ENCODE measurements around the gene STPG2.
"Not testable (repeated sequence)": the region's sequence is repeated elsewhere in the genome, so short reads cannot be mapped to it uniquely, and the experiment has no call there.

The STPG2 gene

DNA sequence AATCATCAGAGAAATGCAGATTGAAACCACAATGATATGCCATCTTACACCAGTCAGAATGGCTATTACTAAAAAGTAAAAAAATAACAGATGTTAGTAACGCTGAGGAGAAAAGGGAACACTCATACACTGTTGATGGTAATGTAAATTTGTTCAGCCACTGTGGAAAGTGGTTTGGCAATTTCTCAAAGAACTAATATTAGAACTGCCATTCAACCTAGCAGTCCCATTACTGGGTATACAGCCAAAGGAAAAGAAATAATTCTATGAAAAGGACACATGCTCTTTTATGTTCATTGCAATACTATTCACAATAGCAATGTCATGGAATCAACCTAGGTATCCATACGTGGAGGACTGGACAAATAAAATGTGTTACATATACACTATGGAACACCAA is 566.3 kb downstream of the STPG2 start:
- Histone ChIP-seq H3K9ac (ENCODE audit: low read length) (no peak overlapping the region), H3K9me3 (ENCODE audit: control insufficient read depth, insufficient read depth, low read depth, low read length) (no peaks in the 10 kb centered on the region), H3K27me3 (ENCODE audit: control insufficient read depth, insufficient read depth, low read length) (no peaks in the 10 kb centered on the region), H3K36me3 (ENCODE audit: control insufficient read depth, insufficient read depth, low read length) (no peaks in the 10 kb centered on the region), H3K27ac (ENCODE audit: low read depth, low read length) (no peak overlapping the region), H3K4me3 (ENCODE audit: low read depth, low read length) (no peak overlapping the region), H3K4me1 (ENCODE audit: control insufficient read depth, insufficient read depth, low read length) (no peaks in the 10 kb centered on the region)

DNA sequence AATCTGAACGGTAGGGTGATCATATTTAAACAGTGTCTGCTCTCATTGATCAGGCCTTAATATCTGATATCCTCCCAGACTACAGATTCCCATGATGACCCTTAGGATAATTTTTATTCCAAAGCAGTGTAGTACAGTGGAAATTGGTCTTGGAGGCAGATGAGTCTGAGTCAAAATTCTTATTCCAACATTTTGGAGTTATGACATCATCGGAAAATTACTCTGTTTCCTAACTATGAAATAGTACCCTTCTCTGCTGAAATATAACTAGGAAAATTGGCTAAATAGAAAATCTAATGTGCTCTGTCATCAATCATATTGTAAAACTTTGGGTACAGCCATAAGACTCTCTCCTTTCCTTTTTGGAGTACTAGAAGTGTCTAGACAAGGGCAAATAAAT is 583.3 kb downstream of the STPG2 start:
- H3K27me3 ChIP-seq (ENCODE audit: control insufficient read depth, insufficient read depth, low read length): no peaks in the 10 kb centered on the region
- H3K9ac ChIP-seq (ENCODE audit: low read length): no peak overlapping the region
- no peak overlapping the region for H3K4me3 ChIP-seq (ENCODE audit: low read depth, low read length)
- 0 out of 2 replicates have a peak, but pooled peaks cover 3% of the 10 kb centered on the region for H3K9me3 ChIP-seq (ENCODE audit: control insufficient read depth, insufficient read depth, low read depth, low read length)
- no peak overlapping the region for H3K27ac ChIP-seq (ENCODE audit: low read depth, low read length)
- no peaks in the 10 kb centered on the region for H3K36me3 ChIP-seq (ENCODE audit: control insufficient read depth, insufficient read depth, low read length)
- H3K4me1 ChIP-seq (ENCODE audit: control insufficient read depth, insufficient read depth, low read length): peaks cover 16% of the 10 kb centered on the region

- Histone ChIP-seq H3K27ac (ENCODE audit: low read depth, low read length) (no peak overlapping the region), H3K9ac (ENCODE audit: low read length) (no peak overlapping the region), H3K36me3 (ENCODE audit: control insufficient read depth, insufficient read depth, low read length) (no peaks in the 10 kb centered on the region), H3K4me3 (ENCODE audit: low read depth, low read length) (no peak overlapping the region), H3K9me3 (ENCODE audit: control insufficient read depth, insufficient read depth, low read depth, low read length) (0 out of 2 replicates have a peak, but pooled peaks cover 3% of the 10 kb centered on the region), H3K27me3 (ENCODE audit: control insufficient read depth, insufficient read depth, low read length) (no peaks in the 10 kb centered on the region), H3K4me1 (ENCODE audit: control insufficient read depth, insufficient read depth, low read length) (peaks cover 16% of the 10 kb centered on the region)
Observed at GRCh38 chr4:97558204-97558778, 585.0 kb downstream of the STPG2 start.

GRCh38 chr4:97550637-97551036 is 592.6 kb downstream of the STPG2 start:
- H3K4me1 ChIP-seq (ENCODE audit: control insufficient read depth, insufficient read depth, low read length): not testable (repeated sequence)

DNA sequence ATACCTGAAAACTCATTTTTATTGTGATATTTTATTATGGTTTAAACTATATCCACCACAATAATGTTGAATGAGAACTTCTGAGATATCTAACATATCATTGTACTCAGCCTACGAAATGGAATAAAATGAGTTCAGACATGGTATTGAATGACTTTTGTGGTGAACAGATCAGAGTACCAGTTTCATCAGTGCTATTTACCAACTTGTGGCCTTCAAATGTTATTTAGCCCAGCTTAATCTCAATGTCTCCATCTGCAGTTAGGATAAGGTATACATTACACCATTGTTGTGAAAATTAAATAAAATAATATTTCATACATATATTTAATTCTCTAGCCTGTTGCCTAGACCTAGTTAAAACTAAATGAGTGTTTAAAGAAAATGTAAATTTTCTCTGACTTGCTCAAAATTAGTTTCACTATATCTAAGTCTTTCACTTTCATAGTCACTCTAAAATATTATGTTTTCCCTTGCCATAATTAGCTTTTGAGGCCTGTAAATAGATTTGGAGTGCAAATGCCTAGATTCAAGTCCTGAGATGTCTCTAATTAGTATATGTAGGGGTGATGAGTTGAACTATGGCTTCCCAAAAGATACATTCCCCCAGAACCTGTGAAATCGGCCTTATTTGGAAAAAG is 594.2 kb downstream of the STPG2 start:
- no peak overlapping the region for H3K4me3 ChIP-seq (ENCODE audit: low read depth, low read length)
- peaks cover 9% of the 10 kb centered on the region for H3K4me1 ChIP-seq (ENCODE audit: control insufficient read depth, insufficient read depth, low read length)
- H3K9ac ChIP-seq (ENCODE audit: low read length): no peak overlapping the region
- H3K9me3 ChIP-seq (ENCODE audit: control insufficient read depth, insufficient read depth, low read depth, low read length): no peaks in the 10 kb centered on the region
- H3K36me3 ChIP-seq (ENCODE audit: control insufficient read depth, insufficient read depth, low read length): no peaks in the 10 kb centered on the region
- H3K27ac ChIP-seq (ENCODE audit: low read depth, low read length): no peak overlapping the region
- no peaks in the 10 kb centered on the region for H3K27me3 ChIP-seq (ENCODE audit: control insufficient read depth, insufficient read depth, low read length)

More at GRCh38 chr4:97550637-97551036, 592.6 kb downstream of the STPG2 start:
- not testable (repeated sequence) for H3K4me3 ChIP-seq (ENCODE audit: low read depth, low read length); H3K27ac ChIP-seq (ENCODE audit: low read depth, low read length); H3K9me3 ChIP-seq (ENCODE audit: control insufficient read depth, insufficient read depth, low read depth, low read length); H3K27me3 ChIP-seq (ENCODE audit: control insufficient read depth, insufficient read depth, low read length); H3K9ac ChIP-seq (ENCODE audit: low read length); H3K36me3 ChIP-seq (ENCODE audit: control insufficient read depth, insufficient read depth, low read length)

DNA sequence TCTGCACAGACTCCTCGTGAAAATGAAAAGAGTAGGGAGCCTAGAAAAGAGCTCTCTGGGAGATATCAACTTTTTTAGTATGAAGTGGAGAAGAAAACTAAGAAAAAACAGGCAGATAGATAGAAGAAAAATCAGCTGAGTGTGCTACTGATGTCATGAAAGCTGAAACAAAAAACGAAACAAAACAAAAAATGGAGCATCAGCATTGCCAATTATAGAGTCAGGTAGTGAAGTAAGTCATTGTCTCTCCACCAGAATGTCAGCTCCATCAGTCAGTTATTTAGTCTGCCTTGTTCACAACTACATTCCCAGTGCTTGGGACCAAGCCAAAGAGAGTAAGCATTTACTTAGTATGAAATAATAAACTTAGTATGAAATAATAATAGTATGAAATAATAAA is 595.1 kb downstream of the STPG2 start:
- Histone ChIP-seq H3K4me3 (ENCODE audit: low read depth, low read length) (no peak overlapping the region), H3K27me3 (ENCODE audit: control insufficient read depth, insufficient read depth, low read length) (no peaks in the 10 kb centered on the region), H3K9ac (ENCODE audit: low read length) (no peak overlapping the region), H3K27ac (ENCODE audit: low read depth, low read length) (no peak overlapping the region), H3K4me1 (ENCODE audit: control insufficient read depth, insufficient read depth, low read length) (peaks cover 9% of the 10 kb centered on the region), H3K9me3 (ENCODE audit: control insufficient read depth, insufficient read depth, low read depth, low read length) (no peaks in the 10 kb centered on the region), H3K36me3 (ENCODE audit: control insufficient read depth, insufficient read depth, low read length) (no peaks in the 10 kb centered on the region)

DNA sequence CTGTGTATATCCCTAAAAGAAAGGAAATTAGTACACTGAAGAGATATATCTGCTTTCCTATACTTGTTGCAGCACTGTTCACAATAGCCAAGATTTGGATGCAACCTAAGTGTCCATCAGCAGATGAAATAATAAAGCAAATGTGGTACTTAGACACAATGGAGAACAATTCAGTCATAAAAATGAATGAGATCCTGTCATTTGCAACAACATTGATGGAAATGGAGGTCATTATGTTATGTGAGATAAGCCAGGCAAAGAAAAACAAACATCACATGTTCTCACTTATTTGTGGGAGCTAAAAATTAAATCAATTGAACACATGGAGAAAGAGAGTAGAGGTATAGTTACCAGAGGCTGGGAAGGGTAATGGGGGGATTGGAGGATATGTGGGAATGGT is 611.9 kb downstream of the STPG2 start:
- Histone ChIP-seq H3K27ac (ENCODE audit: low read depth, low read length) (no peak overlapping the region), H3K4me3 (ENCODE audit: low read depth, low read length) (no peak overlapping the region), H3K27me3 (ENCODE audit: control insufficient read depth, insufficient read depth, low read length) (no peaks in the 10 kb centered on the region), H3K36me3 (ENCODE audit: control insufficient read depth, insufficient read depth, low read length) (no peaks in the 10 kb centered on the region), H3K9me3 (ENCODE audit: control insufficient read depth, insufficient read depth, low read depth, low read length) (no peaks in the 10 kb centered on the region), H3K4me1 (ENCODE audit: control insufficient read depth, insufficient read depth, low read length) (no peaks in the 10 kb centered on the region; the same call in 1 of the 2 replicates), H3K9ac (ENCODE audit: low read length) (no peak overlapping the region)

GRCh38 chr4:97530676-97531075 is 612.6 kb downstream of the STPG2 start:
- Histone ChIP-seq H3K9me3 (ENCODE audit: control insufficient read depth, insufficient read depth, low read depth, low read length) (no peaks in the 10 kb centered on the region), H3K27me3 (ENCODE audit: control insufficient read depth, insufficient read depth, low read length) (no peaks in the 10 kb centered on the region), H3K4me1 (ENCODE audit: control insufficient read depth, insufficient read depth, low read length) (no peaks in the 10 kb centered on the region; the same call in 1 of the 2 replicates)

GRCh38 chr4:97525236-97525635 is 618.0 kb downstream of the STPG2 start:
- no peak overlapping the region for H3K9ac ChIP-seq (ENCODE audit: low read length)
- no peak overlapping the region for H3K4me3 ChIP-seq (ENCODE audit: low read depth, low read length)
- no peaks in the 10 kb centered on the region for H3K36me3 ChIP-seq (ENCODE audit: control insufficient read depth, insufficient read depth, low read length)
- H3K27me3 ChIP-seq (ENCODE audit: control insufficient read depth, insufficient read depth, low read length): no peaks in the 10 kb centered on the region
- H3K27ac ChIP-seq (ENCODE audit: low read depth, low read length): no peak overlapping the region
- no peaks in the 10 kb centered on the region for H3K4me1 ChIP-seq (ENCODE audit: control insufficient read depth, insufficient read depth, low read length)
- no peaks in the 10 kb centered on the region for H3K9me3 ChIP-seq (ENCODE audit: control insufficient read depth, insufficient read depth, low read depth, low read length)

More at GRCh38 chr4:97530676-97531075, 612.6 kb downstream of the STPG2 start:
- no peak overlapping the region for H3K9ac ChIP-seq (ENCODE audit: low read length)
- no peak overlapping the region for H3K4me3 ChIP-seq (ENCODE audit: low read depth, low read length)
- H3K36me3 ChIP-seq (ENCODE audit: control insufficient read depth, insufficient read depth, low read length): no peaks in the 10 kb centered on the region
- no peak overlapping the region for H3K27ac ChIP-seq (ENCODE audit: low read depth, low read length)

GRCh38 chr4:97517939-97518338 is 625.3 kb downstream of the STPG2 start:
- Histone ChIP-seq H3K9me3 (ENCODE audit: control insufficient read depth, insufficient read depth, low read depth, low read length) (no peaks in the 10 kb centered on the region), H3K36me3 (ENCODE audit: control insufficient read depth, insufficient read depth, low read length) (no peaks in the 10 kb centered on the region), H3K4me3 (ENCODE audit: low read depth, low read length) (no peak overlapping the region), H3K27me3 (ENCODE audit: control insufficient read depth, insufficient read depth, low read length) (no peaks in the 10 kb centered on the region), H3K4me1 (ENCODE audit: control insufficient read depth, insufficient read depth, low read length) (no peaks in the 10 kb centered on the region; the same call in 1 of the 2 replicates), H3K9ac (ENCODE audit: low read length) (no peak overlapping the region), H3K27ac (ENCODE audit: low read depth, low read length) (no peak overlapping the region)

DNA sequence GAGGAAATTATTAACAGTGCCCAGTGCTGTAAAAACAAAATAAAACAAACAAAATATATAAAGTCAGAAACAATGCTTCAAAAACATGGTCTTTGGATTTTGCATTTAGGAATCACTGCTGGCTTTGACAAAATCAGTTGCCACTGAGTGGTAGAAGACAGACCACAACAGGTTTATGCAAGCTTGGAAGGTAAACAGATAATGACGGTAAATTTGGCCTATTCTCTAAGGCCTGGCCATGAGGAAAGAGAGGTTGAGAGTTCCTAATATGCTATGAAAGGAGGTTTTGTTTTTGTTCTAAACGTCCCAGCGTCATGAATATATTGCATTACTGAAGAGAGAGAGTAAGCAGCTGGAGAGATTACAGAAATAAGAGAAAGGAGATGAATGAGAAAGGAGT is 629.4 kb downstream of the STPG2 start:
- no peaks in the 10 kb centered on the region for H3K9me3 ChIP-seq (ENCODE audit: control insufficient read depth, insufficient read depth, low read depth, low read length)
- H3K4me3 ChIP-seq (ENCODE audit: low read depth, low read length): no peak overlapping the region
- H3K4me1 ChIP-seq (ENCODE audit: control insufficient read depth, insufficient read depth, low read length): peaks cover under 1% of the 10 kb centered on the region; the same call in 1 of the 2 replicates
- no peak overlapping the region for H3K27ac ChIP-seq (ENCODE audit: low read depth, low read length)
- H3K36me3 ChIP-seq (ENCODE audit: control insufficient read depth, insufficient read depth, low read length): no peaks in the 10 kb centered on the region
- H3K27me3 ChIP-seq (ENCODE audit: control insufficient read depth, insufficient read depth, low read length): no peaks in the 10 kb centered on the region
- H3K9ac ChIP-seq (ENCODE audit: low read length): no peak overlapping the region
